ENCODE measurements around the gene F2.

Gene F2

DNA sequence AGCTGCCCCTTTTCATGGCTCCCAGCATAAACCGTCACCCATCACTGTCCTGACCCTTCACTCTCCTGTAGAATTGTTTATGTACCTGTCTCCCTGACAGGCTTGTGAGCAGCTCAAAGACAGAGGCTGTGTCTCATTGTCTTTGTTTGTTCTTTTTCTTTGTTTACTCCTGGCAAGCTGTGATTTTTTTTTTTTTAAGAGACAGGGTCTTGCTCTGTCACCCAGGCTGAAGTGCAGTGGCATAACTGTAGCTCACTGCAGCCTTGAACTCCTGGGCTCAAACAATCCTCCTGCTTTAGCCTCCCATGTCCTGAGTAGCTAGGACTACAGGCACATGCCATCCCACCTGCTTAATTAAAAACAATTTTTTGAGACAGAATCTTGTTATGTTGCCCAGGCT lies 28.3 kb upstream of the F2 start:
- no peak overlapping the region for H2AK5ac ChIP-seq (ENCODE audit: low read depth, low read length)
- H4K91ac ChIP-seq (ENCODE audit: low read depth, low read length, poor library complexity) = no peak overlapping the region
- no peak overlapping the region for H3K18ac ChIP-seq (ENCODE audit: low read length)
- H3K79me1 ChIP-seq (ENCODE audit: low read depth, low read length) = peaks cover 4% of the 10 kb centered on the region
- H2BK5ac ChIP-seq (ENCODE audit: low read length) = no peak overlapping the region
- H3K14ac ChIP-seq (ENCODE audit: low read length) = no peak overlapping the region
- no peak overlapping the region for H3K23ac ChIP-seq (ENCODE audit: low read depth, low read length, poor library complexity)
- no peak overlapping the region for H2AFZ ChIP-seq (ENCODE audit: low read length)
- H3K27ac ChIP-seq (replicated peaks; ENCODE audit: low read length) = no peak overlapping the region
- H3K4me1 ChIP-seq (ENCODE audit: control insufficient read depth in 2 of 2, insufficient read depth in 1 of 2, low read depth in 1 of 2, low read length in 2 of 2) = no peaks in the 10 kb centered on the region
- no peak overlapping the region for H2BK15ac ChIP-seq (ENCODE audit: low read length)
- no peak overlapping the region for H4K8ac ChIP-seq (ENCODE audit: low read depth, low read length)
- no peak overlapping the region for H3K4me2 ChIP-seq (ENCODE audit: insufficient read depth, low read length, poor library complexity, severe bottlenecking)
- H3K4me3 ChIP-seq (ENCODE audit: low read length in 2 of 2) = no peak overlapping the region
- no peak for DNase-seq (ENCODE audit: low spot score)
- H2BK120ac ChIP-seq (ENCODE audit: low read depth, low read length) = no peak overlapping the region
- no peak overlapping the region for H3K9ac ChIP-seq (ENCODE audit: low read depth, low read length, poor library complexity)
- no peaks in the 10 kb centered on the region for H3K27me3 ChIP-seq (ENCODE audit: control insufficient read depth in 3 of 3, insufficient read depth in 3 of 3, low read depth in 1 of 3, low read length in 3 of 3)
- H2BK12ac ChIP-seq (ENCODE audit: low read length) = no peak overlapping the region
- no CpG with 5 or more reads among the region's 1 CpG for WGBS, 2 donors (ENCODE audit: extremely low coverage in 2 of 2, insufficient read length in 2 of 2, insufficient replicate concordance in 1 of 2)
- no peaks in the 10 kb centered on the region for H3K9me3 ChIP-seq (replicated peaks in 1 of 2; ENCODE audit: control insufficient read depth in 2 of 2, insufficient read depth in 1 of 2, low read depth in 1 of 2, low read length in 2 of 2)
- peaks cover 15 to 59% of the 10 kb centered on the region in 2 donors for H3K36me3 ChIP-seq (replicated peaks in 1 of 2; ENCODE audit: control insufficient read depth in 2 of 2, insufficient read depth in 2 of 2, low read length in 2 of 2)
- H3K4ac ChIP-seq (ENCODE audit: low read length) = no peak overlapping the region

DNA sequence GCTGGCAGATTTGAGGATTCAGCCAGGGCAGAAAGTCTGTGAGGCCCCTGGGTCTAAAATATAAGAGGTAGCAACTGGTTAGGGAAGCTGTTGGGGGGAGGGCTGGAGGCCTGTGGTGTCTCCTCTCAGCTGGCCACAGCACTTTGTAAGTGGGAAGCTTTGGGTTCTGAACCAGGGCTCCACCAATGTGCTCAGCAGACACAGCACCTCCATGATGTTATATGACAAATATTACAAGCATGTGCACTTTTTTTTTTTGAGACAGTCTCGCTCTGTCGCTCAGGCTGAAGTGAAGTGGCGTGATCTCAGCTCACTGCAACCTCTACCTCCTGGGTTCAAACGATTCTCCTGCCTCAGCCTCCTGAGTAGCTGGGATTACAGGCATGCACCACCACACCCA lies 26.6 kb upstream of the F2 start:
- Histone ChIP-seq H3K79me1 (ENCODE audit: low read depth, low read length) (peaks cover 7% of the 10 kb centered on the region), H2BK15ac (ENCODE audit: low read length) (no peak overlapping the region), H2BK12ac (ENCODE audit: low read length) (no peak overlapping the region), H2BK120ac (ENCODE audit: low read depth, low read length) (no peak overlapping the region), H3K23ac (ENCODE audit: low read depth, low read length, poor library complexity) (no peak overlapping the region), H4K91ac (ENCODE audit: low read depth, low read length, poor library complexity) (no peak overlapping the region), H2BK5ac (ENCODE audit: low read length) (no peak overlapping the region), H3K4me1 (ENCODE audit: control insufficient read depth in 2 of 2, insufficient read depth in 1 of 2, low read depth in 1 of 2, low read length in 2 of 2) (no peaks in the 10 kb centered on the region), H3K27me3 (ENCODE audit: control insufficient read depth in 3 of 3, insufficient read depth in 3 of 3, low read depth in 1 of 3, low read length in 3 of 3) (no peaks in the 10 kb centered on the region), H3K14ac (ENCODE audit: low read length) (no peak overlapping the region), H3K4ac (ENCODE audit: low read length) (no peak overlapping the region), H3K9me3 (replicated peaks in 1 of 2; ENCODE audit: control insufficient read depth in 2 of 2, insufficient read depth in 1 of 2, low read depth in 1 of 2, low read length in 2 of 2) (no peaks in the 10 kb centered on the region), H3K18ac (ENCODE audit: low read length) (no peak overlapping the region), H2AK5ac (ENCODE audit: low read depth, low read length) (no peak overlapping the region), H3K4me3 (ENCODE audit: low read length in 2 of 2) (no peak overlapping the region), H3K4me2 (ENCODE audit: insufficient read depth, low read length, poor library complexity, severe bottlenecking) (no peak overlapping the region), H3K27ac (replicated peaks; ENCODE audit: low read length) (no peak overlapping the region), H4K8ac (ENCODE audit: low read depth, low read length) (no peak overlapping the region), H2AFZ (ENCODE audit: low read length) (no peak overlapping the region), H3K9ac (ENCODE audit: low read depth, low read length, poor library complexity) (no peak overlapping the region), H3K36me3 (replicated peaks in 1 of 2; ENCODE audit: control insufficient read depth in 2 of 2, insufficient read depth in 2 of 2, low read length in 2 of 2) (peaks cover 16 to 50% of the 10 kb centered on the region in 2 donors)
- no peak for DNase-seq (ENCODE audit: low spot score)
- WGBS, 2 donors (ENCODE audit: extremely low coverage in 2 of 2, insufficient read length in 2 of 2, insufficient replicate concordance in 1 of 2) = no CpG with 5 or more reads among the region's 4 CpGs

DNA sequence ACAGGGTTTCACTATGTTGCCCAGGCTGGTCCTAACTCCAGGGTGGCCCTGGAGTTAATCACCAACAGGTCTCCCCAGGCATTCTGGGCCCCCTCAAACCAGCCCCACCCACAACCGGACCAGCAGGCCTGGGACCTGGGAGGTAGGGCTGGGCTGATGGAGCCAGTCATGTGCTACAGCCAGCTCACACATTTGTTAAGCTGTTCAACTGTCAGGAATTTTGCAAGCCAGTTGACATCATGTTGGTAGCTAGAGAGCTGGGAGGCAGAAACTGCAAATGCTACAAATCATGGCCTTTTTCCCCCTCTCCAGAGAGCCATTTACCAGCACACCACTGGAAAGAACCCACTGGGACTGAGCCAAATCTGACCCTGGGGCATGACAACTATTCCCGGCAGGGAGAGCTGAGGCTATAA lies 25.4 kb upstream of the F2 start:
- no peak overlapping the region for H2BK15ac ChIP-seq (ENCODE audit: low read length)
- no peaks in the 10 kb centered on the region for H3K4me1 ChIP-seq (ENCODE audit: control insufficient read depth in 2 of 2, insufficient read depth in 1 of 2, low read depth in 1 of 2, low read length in 2 of 2)
- no peak overlapping the region for H3K14ac ChIP-seq (ENCODE audit: low read length)
- H2BK12ac ChIP-seq (ENCODE audit: low read length) = no peak overlapping the region
- H4K91ac ChIP-seq (ENCODE audit: low read depth, low read length, poor library complexity) = no peak overlapping the region
- peaks cover 16 to 41% of the 10 kb centered on the region in 2 donors for H3K36me3 ChIP-seq (replicated peaks in 1 of 2; ENCODE audit: control insufficient read depth in 2 of 2, insufficient read depth in 2 of 2, low read length in 2 of 2)
- H3K23ac ChIP-seq (ENCODE audit: low read depth, low read length, poor library complexity) = no peak overlapping the region
- H2AFZ ChIP-seq (ENCODE audit: low read length) = no peak overlapping the region
- WGBS, 2 donors (ENCODE audit: extremely low coverage in 2 of 2, insufficient read length in 2 of 2, insufficient replicate concordance in 1 of 2) = no CpG with 5 or more reads among the region's 2 CpGs
- no peaks in the 10 kb centered on the region for H3K9me3 ChIP-seq (replicated peaks in 1 of 2; ENCODE audit: control insufficient read depth in 2 of 2, insufficient read depth in 1 of 2, low read depth in 1 of 2, low read length in 2 of 2)
- no peak for DNase-seq (ENCODE audit: low spot score)
- H3K27ac ChIP-seq (replicated peaks; ENCODE audit: low read length) = no peak overlapping the region
- H2BK120ac ChIP-seq (ENCODE audit: low read depth, low read length) = no peak overlapping the region
- no peak overlapping the region for H3K4me3 ChIP-seq (ENCODE audit: low read length in 2 of 2)
- peaks cover 7% of the 10 kb centered on the region for H3K79me1 ChIP-seq (ENCODE audit: low read depth, low read length)
- H3K18ac ChIP-seq (ENCODE audit: low read length) = no peak overlapping the region
- H3K9ac ChIP-seq (ENCODE audit: low read depth, low read length, poor library complexity) = no peak overlapping the region
- H2AK5ac ChIP-seq (ENCODE audit: low read depth, low read length) = no peak overlapping the region
- H4K8ac ChIP-seq (ENCODE audit: low read depth, low read length) = no peak overlapping the region
- no peak overlapping the region for H3K4me2 ChIP-seq (ENCODE audit: insufficient read depth, low read length, poor library complexity, severe bottlenecking)
- no peak overlapping the region for H3K4ac ChIP-seq (ENCODE audit: low read length)
- H2BK5ac ChIP-seq (ENCODE audit: low read length) = no peak overlapping the region
- H3K27me3 ChIP-seq (ENCODE audit: control insufficient read depth in 3 of 3, insufficient read depth in 3 of 3, low read depth in 1 of 3, low read length in 3 of 3) = no peaks in the 10 kb centered on the region

DNA sequence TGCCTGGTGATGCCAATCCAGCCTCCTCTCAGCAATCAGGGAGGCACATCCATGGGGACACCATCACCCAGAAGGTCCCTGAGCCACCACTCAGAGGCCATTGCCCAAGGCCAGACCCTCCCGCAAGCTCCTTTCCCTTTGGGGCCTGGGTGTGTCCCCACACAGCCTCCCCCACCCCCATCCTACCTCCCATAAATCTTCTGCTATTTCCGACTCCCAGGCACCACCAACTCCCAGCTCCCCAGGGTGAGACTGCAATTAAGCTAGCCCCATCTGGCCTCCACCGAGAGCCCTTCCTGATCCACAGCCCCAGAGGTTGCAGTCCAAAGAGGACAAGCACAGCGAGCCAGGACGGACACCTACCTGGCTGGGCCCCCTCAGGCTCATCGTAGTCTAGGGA lies 24.9 kb upstream of the F2 start:
- Histone ChIP-seq H2AFZ (ENCODE audit: low read length) (no peak overlapping the region), H3K36me3 (replicated peaks in 1 of 2; ENCODE audit: control insufficient read depth in 2 of 2, insufficient read depth in 2 of 2, low read length in 2 of 2) (peaks cover 16 to 40% of the 10 kb centered on the region in 2 donors)

More for the DNA sequence above, 24.9 kb upstream of the F2 start:
- no peak overlapping the region for H3K27ac ChIP-seq (replicated peaks; ENCODE audit: low read length)
- H3K9ac ChIP-seq (ENCODE audit: low read depth, low read length, poor library complexity) = no peak overlapping the region
- H2AK5ac ChIP-seq (ENCODE audit: low read depth, low read length) = no peak overlapping the region
- H2BK15ac ChIP-seq (ENCODE audit: low read length) = no peak overlapping the region
- H3K4ac ChIP-seq (ENCODE audit: low read length) = no peak overlapping the region
- H2BK12ac ChIP-seq (ENCODE audit: low read length) = no peak overlapping the region
- H2BK120ac ChIP-seq (ENCODE audit: low read depth, low read length) = no peak overlapping the region
- no peak overlapping the region for H3K18ac ChIP-seq (ENCODE audit: low read length)
- H3K27me3 ChIP-seq (ENCODE audit: control insufficient read depth in 3 of 3, insufficient read depth in 3 of 3, low read depth in 1 of 3, low read length in 3 of 3) = no peaks in the 10 kb centered on the region
- no CpG with 5 or more reads among the region's 6 CpGs for WGBS, 2 donors (ENCODE audit: extremely low coverage in 2 of 2, insufficient read length in 2 of 2, insufficient replicate concordance in 1 of 2)
- H4K8ac ChIP-seq (ENCODE audit: low read depth, low read length) = no peak overlapping the region
- H4K91ac ChIP-seq (ENCODE audit: low read depth, low read length, poor library complexity) = no peak overlapping the region
- no peak overlapping the region for H2BK5ac ChIP-seq (ENCODE audit: low read length)
- H3K4me3 ChIP-seq (ENCODE audit: low read length in 2 of 2) = no peak overlapping the region
- no peaks in the 10 kb centered on the region for H3K4me1 ChIP-seq (ENCODE audit: control insufficient read depth in 2 of 2, insufficient read depth in 1 of 2, low read depth in 1 of 2, low read length in 2 of 2)
- no peaks in the 10 kb centered on the region for H3K9me3 ChIP-seq (replicated peaks in 1 of 2; ENCODE audit: control insufficient read depth in 2 of 2, insufficient read depth in 1 of 2, low read depth in 1 of 2, low read length in 2 of 2)
- no peak for DNase-seq (ENCODE audit: low spot score)
- H3K4me2 ChIP-seq (ENCODE audit: insufficient read depth, low read length, poor library complexity, severe bottlenecking) = no peak overlapping the region
- peaks cover 7% of the 10 kb centered on the region for H3K79me1 ChIP-seq (ENCODE audit: low read depth, low read length)
- H3K14ac ChIP-seq (ENCODE audit: low read length) = no peak overlapping the region
- no peak overlapping the region for H3K23ac ChIP-seq (ENCODE audit: low read depth, low read length, poor library complexity)

All from neuronal stem cell (in vitro differentiated cells).